Measurements from ENCODE around the gene DOCK4.
"Not testable (repeated sequence)": the region's sequence is repeated elsewhere in the genome, so short reads cannot be mapped to it uniquely, and the experiment has no call there.

DOCK4 gene

DNA sequence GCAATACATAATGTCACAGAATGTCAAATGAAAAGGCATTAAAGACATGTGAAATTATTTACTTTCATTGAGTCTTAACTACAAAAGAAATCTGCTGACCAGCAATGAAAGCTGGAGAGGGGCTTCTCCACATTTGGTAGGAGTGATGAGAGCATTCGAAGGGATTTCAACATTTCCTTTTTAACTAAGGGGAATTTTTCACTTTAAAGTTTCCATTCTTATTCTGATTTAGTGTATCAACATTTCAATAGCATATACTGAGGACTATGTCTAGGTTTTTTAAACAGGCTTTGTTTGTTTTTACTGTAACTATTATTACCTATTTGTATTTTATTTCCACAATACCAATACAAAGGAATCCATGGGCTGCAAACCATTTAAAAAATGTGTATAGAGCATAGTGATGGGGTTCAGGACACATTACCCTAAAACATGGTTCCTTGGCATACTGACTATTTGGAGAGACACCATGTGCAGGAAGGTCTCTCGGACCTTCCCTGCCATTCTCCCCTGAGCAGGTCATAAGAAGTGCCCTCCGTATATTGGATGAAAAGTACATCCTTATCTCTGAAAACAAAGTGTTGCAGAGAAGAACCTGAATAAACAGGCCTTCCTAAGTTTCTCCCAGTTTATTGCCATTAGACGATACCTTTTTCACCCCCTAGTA lies 278.7 kb downstream of the DOCK4 start:
- DNase-seq = no peak

DNA sequence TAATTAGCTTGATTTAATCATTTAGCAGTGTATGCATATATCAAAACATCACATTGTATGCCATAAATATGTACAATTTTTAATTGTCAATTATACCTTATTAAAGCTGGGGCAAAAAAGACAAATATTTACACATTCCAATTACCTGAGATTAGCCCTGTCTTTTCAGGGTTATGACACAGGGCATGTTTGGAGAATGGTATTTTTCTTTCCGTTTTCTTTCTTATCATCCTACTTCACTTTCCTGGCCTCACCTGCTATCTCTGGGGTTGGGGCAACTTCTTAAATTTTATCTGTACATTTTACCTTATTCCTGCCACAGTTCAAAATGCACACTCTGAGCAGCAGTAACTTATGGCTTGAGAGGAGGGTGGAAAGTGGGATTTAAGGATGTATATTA lies 285.9 kb downstream of the DOCK4 start:
- DNase-seq = no peak

DNA sequence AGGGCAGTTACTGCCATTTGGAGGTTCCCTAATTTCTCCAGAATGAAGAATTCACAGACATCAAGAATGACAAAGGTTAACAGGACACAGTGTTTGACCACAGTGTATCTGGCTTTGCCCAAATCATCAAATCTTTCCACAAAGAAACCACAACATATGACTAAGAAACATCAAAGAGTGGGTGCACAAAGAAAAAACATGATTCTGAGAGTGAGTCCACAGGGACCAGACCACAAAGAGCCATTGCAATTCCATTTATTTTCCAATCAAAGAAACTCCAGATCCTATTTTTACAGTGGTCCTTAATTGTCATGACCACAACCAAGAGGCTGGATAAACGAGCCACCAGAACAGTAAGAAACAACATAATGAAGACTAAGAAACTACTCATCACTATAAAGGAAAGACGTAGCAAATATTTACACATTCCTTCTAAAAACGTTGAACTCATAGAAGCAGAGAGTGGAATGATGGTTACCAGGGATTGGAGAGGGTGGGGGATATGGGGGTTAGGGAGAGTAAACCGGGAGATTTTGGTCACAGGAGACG lies 286.5 kb downstream of the DOCK4 start:
- no peak for DNase-seq

GRCh38 chr7:111919164-111919563 lies 287.0 kb downstream of the DOCK4 start:
- DNase-seq = no peak

DNA sequence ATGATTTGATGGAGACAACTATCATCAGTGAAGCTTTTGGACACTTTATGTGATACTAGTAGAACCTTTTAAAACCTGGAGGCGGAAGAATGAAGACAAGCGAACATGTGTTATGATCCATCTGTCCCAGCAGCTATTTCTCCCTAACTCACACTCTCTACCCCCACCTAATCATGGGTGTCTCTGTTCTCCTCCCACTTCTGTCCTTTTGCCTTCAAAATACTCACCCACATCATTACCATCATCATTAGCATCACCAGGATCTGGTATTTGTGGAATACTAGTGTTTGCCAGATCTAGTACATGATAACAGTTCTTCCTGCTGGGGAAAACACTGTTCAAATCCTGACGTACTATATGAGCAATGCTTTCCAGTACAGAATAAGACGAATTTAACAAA lies 287.7 kb downstream of the DOCK4 start:
- no peak for DNase-seq

- DNase-seq = not testable (repeated sequence)
Observed at GRCh38 chr7:111917404-111917803, 288.8 kb downstream of the DOCK4 start.

DNA sequence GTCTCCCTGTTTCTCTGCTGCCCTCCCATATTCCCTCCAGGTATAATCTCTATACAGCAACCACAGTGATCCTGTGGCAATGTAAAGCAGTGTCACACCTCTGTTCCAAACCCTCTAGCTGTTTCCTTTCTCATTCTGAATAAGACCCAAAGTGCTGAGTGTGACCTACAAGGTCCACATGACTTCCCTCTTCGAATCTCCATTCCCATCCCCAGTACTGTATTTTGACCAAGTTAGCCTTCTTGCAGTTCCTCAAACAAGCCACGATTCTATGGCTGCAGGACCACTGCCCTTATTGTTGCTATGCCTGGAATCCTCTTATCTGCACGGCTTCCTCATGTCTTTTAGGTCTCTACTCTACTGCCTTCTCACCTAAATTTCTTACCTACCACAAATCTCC lies 291.9 kb downstream of the DOCK4 start:
- no peak for DNase-seq

DNA sequence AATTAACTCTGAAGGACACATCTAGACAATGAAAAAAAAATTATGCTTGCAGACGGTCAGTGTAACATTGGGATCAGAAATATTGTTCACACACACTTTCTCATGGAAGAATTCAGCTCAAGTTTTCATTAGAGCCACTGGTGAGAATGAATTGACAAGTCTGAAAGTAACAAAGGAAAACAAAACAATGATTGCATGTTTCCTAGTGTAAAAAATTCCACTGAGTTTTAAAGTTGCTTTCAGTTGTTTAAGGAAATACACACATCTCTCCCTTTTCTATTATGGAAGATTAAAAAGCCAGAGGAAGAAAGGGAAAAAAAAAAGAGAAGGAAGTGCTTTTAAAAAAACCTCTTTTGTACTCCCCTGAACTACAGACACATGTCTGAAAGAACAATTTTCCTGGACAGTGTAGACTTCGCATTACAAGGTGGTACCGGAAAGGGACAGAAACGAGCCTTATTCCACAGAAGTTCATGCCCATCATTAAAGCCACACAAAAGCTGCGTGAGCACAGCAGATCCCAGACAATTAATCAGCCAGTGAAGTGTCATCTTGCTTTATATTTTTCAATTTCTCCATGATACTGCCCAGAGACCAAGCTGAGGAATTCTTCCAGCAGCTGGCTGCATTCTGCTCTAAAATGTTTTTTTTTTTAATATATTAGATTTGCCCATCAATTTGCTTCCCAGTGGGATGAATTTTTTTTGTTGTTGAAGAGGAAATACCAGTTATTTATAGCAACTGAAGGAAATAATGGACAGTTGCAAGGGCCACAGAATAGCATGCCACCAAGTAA lies 294.8 kb downstream of the DOCK4 start:
- no peak for DNase-seq

DNA sequence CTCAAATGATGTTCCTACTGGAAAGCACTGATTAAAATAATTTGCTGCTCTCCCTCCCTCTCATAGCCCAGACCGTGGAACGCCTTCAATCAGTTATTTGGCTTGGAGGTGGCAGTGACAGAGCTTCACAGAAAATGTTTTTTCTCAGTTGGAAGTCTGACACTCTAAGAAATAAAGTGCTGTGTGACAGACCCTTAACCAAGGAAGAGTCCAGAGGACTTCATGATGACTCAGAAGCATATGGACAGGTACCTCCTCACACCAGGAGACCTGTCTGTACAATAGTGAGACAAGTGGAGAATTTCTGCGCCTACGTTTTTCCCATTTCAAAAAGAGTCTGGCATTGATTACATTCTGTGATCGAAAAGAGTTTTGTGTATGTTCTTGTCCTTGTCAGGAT lies 295.5 kb downstream of the DOCK4 start:
- no peak for DNase-seq

DNA sequence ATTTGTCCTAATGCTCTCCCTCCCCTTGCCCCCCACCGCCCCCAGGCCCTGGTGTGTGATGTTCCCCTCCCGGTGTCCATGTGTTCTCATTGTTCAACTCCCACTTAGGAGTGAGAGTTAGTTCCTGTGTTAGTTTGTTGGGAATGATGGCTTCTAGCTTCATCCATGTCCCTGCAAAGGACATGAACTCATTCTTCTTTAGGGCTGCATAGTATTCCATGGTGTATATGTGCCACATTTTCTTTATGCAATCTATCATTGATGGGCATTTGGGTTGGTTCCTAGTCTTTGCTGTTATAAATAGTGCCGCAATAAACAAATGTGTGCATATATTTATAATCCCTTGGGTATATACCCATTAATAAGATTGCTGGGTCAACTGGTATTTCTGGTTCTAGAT lies 297.5 kb downstream of the DOCK4 start:
- not testable (repeated sequence) for DNase-seq

DNA sequence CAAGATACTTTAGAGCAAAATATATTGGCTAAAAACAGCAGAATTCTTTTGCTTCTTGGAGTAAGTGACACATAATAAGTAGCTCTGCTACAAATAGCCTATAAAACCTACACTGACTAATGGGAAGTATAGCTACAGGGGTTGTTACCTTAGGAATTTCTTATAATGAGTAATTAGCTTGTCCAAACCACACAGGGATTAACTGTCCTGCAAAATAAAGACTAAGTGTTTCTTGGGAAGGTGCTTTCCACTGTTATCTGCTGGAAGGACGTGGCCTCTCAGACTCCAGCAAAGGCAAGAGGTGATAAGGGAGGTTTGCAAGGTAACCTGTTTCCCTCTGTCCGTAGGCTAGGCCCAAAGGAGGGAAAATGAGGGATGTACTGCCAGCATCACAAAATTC lies 302.4 kb downstream of the DOCK4 start:
- no peak for DNase-seq

- DNase-seq = no peak
Observed at GRCh38 chr7:111903016-111903415, 303.2 kb downstream of the DOCK4 start.

DNA sequence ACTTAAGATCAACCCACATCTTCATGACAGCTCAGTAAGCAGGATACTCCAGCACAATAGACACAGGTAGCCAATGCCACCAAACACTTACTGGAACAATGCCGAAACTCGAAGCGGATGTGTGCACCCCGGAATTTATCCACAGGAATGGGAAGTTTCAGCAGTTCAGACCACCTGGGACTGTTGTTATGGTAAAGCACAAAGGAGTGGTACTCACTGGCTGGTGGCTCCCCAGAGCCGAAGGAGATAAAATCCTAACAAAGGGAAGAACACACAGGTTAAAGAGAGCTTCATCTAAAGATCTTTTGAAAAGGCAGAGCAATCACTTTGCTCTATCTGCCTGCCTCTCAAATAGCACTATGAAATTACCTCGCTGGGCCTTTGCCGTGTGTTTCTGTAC lies 305.9 kb downstream of the DOCK4 start:
- DNase-seq = no peak

- no peak for DNase-seq
Observed at GRCh38 chr7:111895049-111895448, 311.1 kb downstream of the DOCK4 start.

- no peak for DNase-seq
Observed at GRCh38 chr7:111894518-111894917, 311.7 kb downstream of the DOCK4 start.

GRCh38 chr7:111893190-111893589 lies 313.0 kb downstream of the DOCK4 start:
- no peak for DNase-seq

GRCh38 chr7:111892588-111892987 lies 313.6 kb downstream of the DOCK4 start:
- no peak for DNase-seq

- DNase-seq = no peak
Observed at GRCh38 chr7:111887734-111888133, 318.5 kb downstream of the DOCK4 start.

DNA sequence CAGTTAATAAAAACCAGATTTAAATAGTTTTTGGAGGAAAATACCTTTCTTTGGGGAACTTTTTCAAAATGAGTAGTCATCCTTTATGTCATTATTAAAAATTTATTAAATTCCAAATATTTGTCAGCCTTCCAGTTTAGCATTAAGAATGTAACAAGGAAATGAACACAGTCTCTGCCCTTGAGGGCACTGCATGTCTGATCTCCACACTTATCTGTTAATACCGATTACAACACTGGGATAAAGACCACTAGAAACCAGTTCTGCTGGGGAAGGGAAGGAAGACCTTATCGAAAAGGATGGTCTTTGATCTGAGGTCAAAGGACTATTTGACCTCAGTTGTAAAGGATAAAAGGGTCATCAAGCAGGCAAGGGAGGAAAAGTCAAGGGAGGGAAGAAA lies 320.0 kb downstream of the DOCK4 start:
- DNase-seq = no peak

DNA sequence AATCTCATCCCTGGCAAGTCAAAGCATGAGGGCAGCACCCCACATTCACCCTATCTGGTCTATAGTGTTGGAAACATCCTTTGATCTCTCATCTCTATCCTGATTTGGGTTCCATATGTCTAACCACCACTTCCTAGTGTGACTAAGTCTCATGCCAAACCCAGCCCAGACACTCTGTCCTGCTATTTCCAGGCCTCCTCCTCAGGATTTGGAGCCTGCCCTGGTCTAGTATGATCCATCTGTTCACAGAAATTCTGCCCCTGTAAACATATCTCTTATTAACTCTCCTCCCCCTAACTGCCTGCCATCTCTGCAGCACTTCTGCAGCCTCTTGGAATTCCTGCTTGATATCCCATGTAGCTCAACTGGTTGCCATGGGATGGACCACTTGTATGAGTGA lies 323.0 kb downstream of the DOCK4 start:
- DNase-seq = no peak

GRCh38 chr7:111878785-111879184 lies 327.4 kb downstream of the DOCK4 start:
- no peak for DNase-seq

DNA sequence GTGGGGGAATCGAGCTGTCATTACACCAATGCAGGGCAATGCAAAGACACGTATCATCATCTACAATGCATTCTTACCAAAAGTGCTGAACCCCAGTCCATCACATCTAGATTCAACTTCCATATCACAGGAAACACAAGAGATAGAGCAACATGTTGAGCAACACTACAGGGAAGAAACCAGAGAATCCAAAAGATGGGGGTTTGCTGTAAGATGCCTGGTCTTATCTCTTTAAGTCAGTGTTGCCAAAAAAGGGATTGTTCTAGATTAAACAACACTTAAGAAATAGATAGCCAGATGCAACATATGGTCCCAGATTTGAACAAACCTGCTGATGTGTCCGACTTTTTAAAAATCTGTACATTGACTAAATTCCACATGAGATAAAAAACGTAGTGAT lies 328.3 kb downstream of the DOCK4 start:
- DNase-seq = no peak

DNA sequence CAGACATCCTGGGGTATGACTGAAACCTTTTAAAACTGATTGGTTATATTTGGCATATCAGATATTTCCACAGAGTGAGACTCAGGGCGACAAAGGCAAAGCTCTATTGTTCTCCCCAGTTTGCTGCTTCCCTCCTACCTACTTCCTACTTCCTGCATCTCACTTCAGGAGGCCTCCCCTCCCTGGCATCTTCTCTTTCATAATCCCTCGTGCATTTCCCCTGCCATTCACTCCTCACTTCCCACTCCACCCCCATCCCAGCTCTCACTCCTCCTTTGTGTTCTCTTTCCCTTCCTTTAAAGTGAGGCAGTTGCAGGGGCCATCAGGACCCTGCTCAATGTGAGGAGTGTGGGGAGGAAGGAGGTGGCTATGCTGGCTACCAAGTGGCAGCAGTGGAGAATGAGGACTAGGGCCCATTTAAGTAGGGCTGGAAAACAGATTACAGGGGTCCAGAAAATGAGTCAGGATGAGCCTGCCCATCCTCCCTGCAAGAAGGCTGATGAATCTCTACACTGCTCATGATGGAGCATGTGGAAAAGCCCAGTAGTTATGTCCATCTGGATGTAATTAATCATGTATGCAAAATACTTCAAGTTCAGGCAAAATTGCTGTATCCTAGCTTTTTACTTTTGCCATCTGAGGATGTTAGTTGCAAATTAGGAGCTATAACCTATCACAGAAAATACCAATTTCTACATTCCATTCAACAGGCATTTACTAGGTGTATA lies 332.1 kb downstream of the DOCK4 start:
- DNase-seq = no peak

DNA sequence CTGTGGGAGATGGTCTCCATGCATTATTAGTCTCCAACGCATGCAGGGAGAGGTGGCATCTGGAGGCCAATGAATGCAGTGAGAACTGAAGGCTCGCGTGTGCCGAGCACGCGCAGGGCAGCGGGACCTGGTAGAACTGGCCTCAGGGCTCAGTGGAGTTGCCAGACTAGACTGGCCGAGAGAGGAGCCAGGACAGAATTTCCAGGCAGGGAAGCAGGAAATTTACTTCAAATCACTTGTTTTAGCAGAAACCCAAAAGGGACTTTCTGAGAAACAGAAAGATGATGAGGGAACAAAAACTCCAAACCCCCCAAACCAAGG lies 332.9 kb downstream of the DOCK4 start:
- DNase-seq = no peak
